HepG2 (cell line): ENCODE data around the gene RINL. TPM values are rescaled to one million over a fixed set of nuclear protein-coding genes. Genes with fewer than 3 reads are reported as not detected.

Experiments used
- ATAC-seq: fragments of 200-7000 bp; cut with Tn5 transposase; 3 replicates; pipeline ENCODE4 v1.9.1; 2020; ENCODE audit warnings: mild to moderate bottlenecking, moderate library complexity
- BruUV-seq: library from RNA; stranded (reverse); fragments of 400-500 nt; replicated peaks from 2 replicates; lab custom pipeline; 2021; lab: Mats Ljungman, UMichigan
- CTCF ChIA-PET: fragments of 300-600 bp; formaldehyde crosslinking; extraction: SDS; loops from one replicate; lab custom pipeline; 2021; ENCODE audit warnings: low total read pairs, inconsistent platforms, low intra/inter-chr PET ratio; lab: Yijun Ruan, JAX
- POLR2A ChIA-PET: fragments of 350-600 bp; sonication (Branson Sonifier 250); formaldehyde crosslinking; loops from one replicate; lab custom pipeline; 2020; ENCODE audit warnings: antibody characterized with exemption, inconsistent platforms; lab: Yijun Ruan, JAX
- DNase-seq: peaks from one replicate; pipeline ENCODE4 v3.0.0-alpha.2; 2015; ENCODE audit warnings: low spot score
- FAIRE-seq: peaks from 3 replicates; lab custom pipeline; 2011; peaks lifted over from hg19 to GRCh38; lab: Jason Lieb, UNC
- H2AFZ ChIP-seq: one replicate; pipeline ENCODE4 v1.6.1; 2011; ENCODE audit warnings: low read length, inconsistent platforms
- H3K27ac ChIP-seq: fragments of 300-600 bp; 3 replicates; pipeline ENCODE4 v1.8.0; 2011; ENCODE audit warnings: mixed run types, mild to moderate bottlenecking, mixed read lengths, low read length, inconsistent platforms; ENCODE audit not compliant: insufficient read depth; ENCODE audit errors: extremely low read length
- H3K27me3 ChIP-seq, 2 experiments: fragments of 200-600 bp in 1 of 2; 2 replicates in 1 of 2; 3 replicates in 1 of 2; pipeline versions ENCODE4 v1.6.0 to v1.8.0; 2011; ENCODE audit warnings: low read length in 2 of 2, mild to moderate bottlenecking in 2 of 2, moderate library complexity in 2 of 2, inconsistent platforms in 1 of 2; ENCODE audit not compliant: insufficient read depth in 2 of 2, control insufficient read depth in 1 of 2
- H3K36me3 ChIP-seq, 2 experiments: fragments of 200-600 bp in 1 of 2; replicated peaks in 1 of 2; 2 replicates in 1 of 2; 3 replicates in 1 of 2; pipeline versions ENCODE4 v1.5.1 to v1.8.0; 2011; ENCODE audit warnings: low read length in 2 of 2, inconsistent platforms in 1 of 2; ENCODE audit not compliant: insufficient read depth in 2 of 2, control insufficient read depth in 1 of 2
- H3K4me1 ChIP-seq: 2 replicates; pipeline ENCODE4 v1.5.1; 2012; ENCODE audit warnings: low read length, inconsistent platforms; ENCODE audit not compliant: insufficient read depth
- H3K4me2 ChIP-seq: 2 replicates; pipeline ENCODE4 v1.6.0; 2011; ENCODE audit warnings: low read depth, low read length, inconsistent platforms
- H3K4me3 ChIP-seq, 3 experiments: fragments of 200-600 bp in 1 of 3; sonication (generic), shearing (Covaris generic) in 1 of 3; replicated peaks in 1 of 3; 2 replicates each; pipeline ENCODE4 v1.5.1; 2011 to 2016; ENCODE audit warnings: low read length in 3 of 3, inconsistent platforms in 2 of 3, low read depth in 2 of 3, mild to moderate bottlenecking in 2 of 3, control low read depth in 1 of 3, mixed read lengths in 1 of 3; ENCODE audit not compliant: insufficient read depth in 1 of 3
- H3K79me2 ChIP-seq: one replicate; pipeline ENCODE4 v1.6.1; 2011; ENCODE audit warnings: low read length, inconsistent platforms; ENCODE audit not compliant: insufficient read depth
- H3K9ac ChIP-seq: 2 replicates; pipeline ENCODE4 v1.6.0; 2011; ENCODE audit warnings: mild to moderate bottlenecking, low read depth, low read length, inconsistent platforms; ENCODE audit not compliant: insufficient read depth
- H3K9me3 ChIP-seq: 2 replicates; pipeline ENCODE4 v1.5.1; 2012; ENCODE audit warnings: mild to moderate bottlenecking, low read length
- H4K20me1 ChIP-seq: 2 replicates; pipeline ENCODE4 v1.6.0; 2011; ENCODE audit warnings: inconsistent platforms, mild to moderate bottlenecking, low read length, moderate library complexity; ENCODE audit not compliant: insufficient read depth
- AGO2 ChIP-seq: fragments of 200-400 bp; formaldehyde crosslinking; optimal IDR thresholded peaks from 2 replicates; pipeline ENCODE3; 2017; ENCODE audit warnings: mild to moderate bottlenecking, low read depth, low read length, moderate library complexity
- CSRNP2 ChIP-seq: sonication (generic); formaldehyde crosslinking; conservative IDR thresholded peaks from 2 replicates; pipeline ENCODE4 v1.8.0; 2022; ENCODE audit warnings: low read depth, missing genetic modification reagents
- FOXA3 ChIP-seq: IDR thresholded peaks from 2 replicates; pipeline ENCODE4 v1.6.1; 2016; ENCODE audit warnings: missing genetic modification reagents, missing compliant biosample characterization
- HMGXB3 ChIP-seq: sonication (generic); formaldehyde crosslinking; IDR thresholded peaks from 2 replicates; pipeline ENCODE4 v1.4.0; 2020; ENCODE audit warnings: missing genetic modification reagents, borderline replicate concordance
- ZC3H13 ChIP-seq: sonication (generic); formaldehyde crosslinking; IDR thresholded peaks from 2 replicates; pipeline ENCODE4 v1.8.1; 2023; ENCODE audit warnings: mild to moderate bottlenecking, missing genetic modification reagents, moderate library complexity
- ZNF441 ChIP-seq: sonication (generic); formaldehyde crosslinking; IDR thresholded peaks from 2 replicates; pipeline ENCODE4 v1.7.0; 2021; ENCODE audit warnings: missing genetic modification reagents, borderline replicate concordance
- WGBS: methylation state at CpG from one replicate; pipeline ENCODE4 v1.1.6; 2017; ENCODE audit warnings: low lambda C conversion rate; 5-methylcytosine and 5-hydroxymethylcytosine counted together
- in situ Hi-C: cut with HindIII; loops from 2 replicates; pipeline ENCODE4 v1.10.0; 2017; ENCODE audit warnings: low pct_unique_long_range_greater_than_20kb; ENCODE audit not compliant: extremely low pct_ligation_motif_present
- intact Hi-C: fragments of 100-400 bp; cut with micrococcal nuclease; formaldehyde crosslinking; loops from one replicate; pipeline ENCODE4 v1.10.0; 2022; ENCODE audit not compliant: unreplicated experiment
- polyA plus RNA-seq, 8 experiments: library from polyadenylated mRNA; depleted of rRNA in 3 of 8; stranded (reverse) in 7 of 8; unstranded in 1 of 8; fragments of >200 nt; fragmentation: Illumina TruSeq in 4 of 8; extraction: Trizol in 4 of 8; gene quantifications; 2 replicates each; pipeline versions ENCODE4 v1.2.1 to v1.2.3, GENCODE V29; 2011 to 2016; ENCODE audit warnings: low read depth in 4 of 8, missing spikeins in 1 of 8, mixed read lengths in 1 of 8; ENCODE audit not compliant: insufficient read depth in 1 of 8
- total RNA-seq, 5 experiments: library from RNA; depleted of rRNA; stranded (reverse); fragments of >200 nt; fragmentation: Illumina TruSeq; extraction: Trizol; gene quantifications; 2 replicates each; pipeline ENCODE4 v1.2.3, GENCODE V29; 2016; ENCODE audit warnings: low read depth in 1 of 5

The RINL gene
- total and polyA plus RNA-seq, 2 of the 13 experiments (the other 11 are each of a cell fraction or from before 2014, with no cell fraction given), result 11.4 to 18.0 TPM

- TF ChIP-seq CSRNP2 (CRISPR knock-in tag), result no peak
- no peak for TF ChIP-seq ZNF441 (CRISPR knock-in tag)
- no peak for TF ChIP-seq ZC3H13 (CRISPR knock-in tag)
- no peak for TF ChIP-seq HMGXB3 (CRISPR knock-in tag)
- TF ChIP-seq, all 625 proteins: peak for 0
Measured at GRCh38 chr19:38913958-38914357, 35.9 kb upstream of the RINL start (continued).

- intact Hi-C loops, result no loop called here
- Histone ChIP-seq H3K4me2 (no peak overlapping the region), H3K9me3 (no peaks in the 10 kb centered on the region), H4K20me1 (no peaks in the 10 kb centered on the region), H2AFZ (no peak overlapping the region), H3K27me3 (no peaks in the 10 kb centered on the region), H3K4me1 (peaks cover 5% of the 10 kb centered on the region), H3K36me3 (no peaks in the 10 kb centered on the region), H3K79me2 (no peaks in the 10 kb centered on the region), H3K4me3 (no peak overlapping the region), H3K27ac (no peak overlapping the region), H3K9ac (no peak overlapping the region)
- in situ Hi-C loops, result loop anchor here (25.0 kb wide), 1 partner anchor 176 kb away; the partner anchor contains the start of gene CAPN12
- TF ChIP-seq FOXA3 (CRISPR knock-in tag) (no peak), AGO2 (peak; percentile 48)
- no peak for FAIRE-seq
- ChIA-PET POLR2A (no interaction called here), CTCF (no interaction called here)
- BruUV-seq, result no TSS peak
- DNase-seq, result no peak
- ATAC-seq, result no peak
- 73% methylated on average over 7 of the region's 12 CpGs for WGBS
Measured at GRCh38 chr19:38912600-38913514, 34.8 kb upstream of the RINL start.
